Left ventricle myocardium inferior (tissue), 1 donor: ENCODE results near the gene PDHX. TPM values are rescaled to one million over a fixed set of nuclear protein-coding genes. Genes with fewer than 3 reads are reported as not detected.

Experiments
- DNase-seq: peaks from one replicate; pipeline ENCODE4 v3.0.0-alpha.2; 2020
- H3K27ac ChIP-seq: fragments of 200-600 bp; replicated peaks from 2 replicates; pipeline ENCODE4 v1.8.0; 2021
- H3K27me3 ChIP-seq: fragments of 200-600 bp; 2 replicates; pipeline ENCODE4 v1.8.0; 2021; ENCODE audit warnings: low read depth
- H3K36me3 ChIP-seq: fragments of 200-600 bp; 2 replicates; pipeline ENCODE4 v1.8.0; 2021
- H3K4me1 ChIP-seq: fragments of 200-600 bp; 2 replicates; pipeline ENCODE4 v1.8.0; 2021
- H3K4me3 ChIP-seq: fragments of 200-600 bp; 2 replicates; pipeline ENCODE4 v1.8.0; 2021; ENCODE audit warnings: mild to moderate bottlenecking, moderate library complexity
- H3K9me3 ChIP-seq: fragments of 200-600 bp; replicated peaks from 2 replicates; pipeline ENCODE4 v1.8.0; 2021
- intact Hi-C: fragments of 100-400 bp; cut with micrococcal nuclease; formaldehyde crosslinking; loops from one replicate; pipeline ENCODE4 v1.11.0; 2022
- total RNA-seq: library from RNA; stranded (reverse); fragmentation: NEBNext Ultra II Directional; extraction: Animal tissue kit (Norgen Biotek cat#: 25700); gene quantifications from one replicate; pipeline ENCODE4 v1.2.1, GENCODE V29; 2021
- TF ChIP-seq, protein P1 (sequence below): fragments of 200-600 bp; IDR thresholded peaks from 2 replicates; pipeline ENCODE4 v1.8.0; 2021; ENCODE audit warnings: antibody characterized with exemption, mild to moderate bottlenecking, borderline replicate concordance
- donor health status: DM: no; HTN: yes; CAD: no; lungs with severe emphysema.

PDHX gene
- total RNA-seq, 1 donor from 2014 or later = 157 TPM

DNA sequence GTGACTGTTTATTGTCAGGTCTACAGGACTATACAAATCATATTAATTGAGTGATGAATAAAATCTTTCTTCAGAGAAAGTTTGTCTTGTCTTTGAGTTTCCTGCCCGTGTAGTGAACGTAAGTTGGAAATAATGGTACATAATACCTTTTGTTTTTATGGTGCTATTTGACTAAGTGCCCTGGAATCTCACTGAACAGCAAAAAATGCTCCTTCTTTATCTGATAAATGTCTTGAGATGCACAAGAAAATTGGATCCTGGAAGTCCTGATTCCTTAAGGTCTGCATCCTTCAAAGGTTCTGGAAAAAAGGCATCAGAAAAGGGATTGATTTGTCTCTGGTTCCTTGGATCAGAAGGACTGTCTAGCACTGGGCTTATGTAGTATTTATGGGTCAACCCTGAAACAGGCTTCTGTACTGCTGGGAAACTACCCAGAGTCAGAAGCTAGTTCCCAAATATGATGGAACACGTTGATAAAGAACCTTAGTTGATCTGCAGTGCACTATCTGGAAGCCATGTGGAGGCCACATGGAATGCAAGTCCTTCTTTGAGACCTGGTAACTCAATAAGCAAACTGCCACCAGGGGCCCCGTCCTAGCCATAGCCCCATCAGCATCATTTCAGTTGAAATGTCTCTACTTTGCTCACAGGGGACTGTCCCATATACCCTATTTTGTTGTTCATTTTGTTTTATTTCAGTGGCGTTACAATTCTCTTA, 122.0 kb downstream of the PDHX start:
- no peak overlapping the region for H3K27ac ChIP-seq
- no peaks in the 10 kb centered on the region for H3K36me3 ChIP-seq
- intact Hi-C loops = no loop called here
- TF ChIP-seq, protein P1, sequence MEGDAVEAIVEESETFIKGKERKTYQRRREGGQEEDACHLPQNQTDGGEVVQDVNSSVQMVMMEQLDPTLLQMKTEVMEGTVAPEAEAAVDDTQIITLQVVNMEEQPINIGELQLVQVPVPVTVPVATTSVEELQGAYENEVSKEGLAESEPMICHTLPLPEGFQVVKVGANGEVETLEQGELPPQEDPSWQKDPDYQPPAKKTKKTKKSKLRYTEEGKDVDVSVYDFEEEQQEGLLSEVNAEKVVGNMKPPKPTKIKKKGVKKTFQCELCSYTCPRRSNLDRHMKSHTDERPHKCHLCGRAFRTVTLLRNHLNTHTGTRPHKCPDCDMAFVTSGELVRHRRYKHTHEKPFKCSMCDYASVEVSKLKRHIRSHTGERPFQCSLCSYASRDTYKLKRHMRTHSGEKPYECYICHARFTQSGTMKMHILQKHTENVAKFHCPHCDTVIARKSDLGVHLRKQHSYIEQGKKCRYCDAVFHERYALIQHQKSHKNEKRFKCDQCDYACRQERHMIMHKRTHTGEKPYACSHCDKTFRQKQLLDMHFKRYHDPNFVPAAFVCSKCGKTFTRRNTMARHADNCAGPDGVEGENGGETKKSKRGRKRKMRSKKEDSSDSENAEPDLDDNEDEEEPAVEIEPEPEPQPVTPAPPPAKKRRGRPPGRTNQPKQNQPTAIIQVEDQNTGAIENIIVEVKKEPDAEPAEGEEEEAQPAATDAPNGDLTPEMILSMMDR = no peak
- no peak for DNase-seq
- no peaks in the 10 kb centered on the region for H3K27me3 ChIP-seq
- H3K4me1 ChIP-seq = peaks cover 18% of the 10 kb centered on the region
- no peak overlapping the region for H3K4me3 ChIP-seq
- no peaks in the 10 kb centered on the region for H3K9me3 ChIP-seq

DNA sequence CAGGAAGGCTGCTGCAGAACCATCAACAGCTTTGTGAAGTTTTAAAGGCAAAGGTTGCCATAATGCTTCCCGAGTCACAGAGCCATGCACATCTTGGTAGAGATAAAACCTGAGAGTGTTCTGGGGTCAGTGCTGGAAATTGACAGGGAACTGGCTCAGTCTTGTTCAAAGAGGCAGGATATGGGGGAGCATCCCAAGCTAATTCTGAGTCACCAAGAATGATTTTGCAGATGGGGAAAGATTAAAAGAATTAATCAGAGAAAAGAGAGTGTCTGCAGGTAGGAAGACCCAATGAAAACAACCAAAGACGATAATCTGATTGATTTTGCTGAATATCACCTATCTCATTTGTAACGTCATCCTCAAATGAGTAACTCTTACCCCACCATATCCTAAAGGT, 122.7 kb downstream of the PDHX start:
- no peak for DNase-seq
- no peak overlapping the region for H3K27ac ChIP-seq
- no peaks in the 10 kb centered on the region for H3K36me3 ChIP-seq
- H3K27me3 ChIP-seq = no peaks in the 10 kb centered on the region
- intact Hi-C loops = no loop called here
- H3K9me3 ChIP-seq = no peaks in the 10 kb centered on the region
- TF ChIP-seq, protein P1 = no peak
- no peak overlapping the region for H3K4me3 ChIP-seq
- peaks cover 23% of the 10 kb centered on the region for H3K4me1 ChIP-seq

DNA sequence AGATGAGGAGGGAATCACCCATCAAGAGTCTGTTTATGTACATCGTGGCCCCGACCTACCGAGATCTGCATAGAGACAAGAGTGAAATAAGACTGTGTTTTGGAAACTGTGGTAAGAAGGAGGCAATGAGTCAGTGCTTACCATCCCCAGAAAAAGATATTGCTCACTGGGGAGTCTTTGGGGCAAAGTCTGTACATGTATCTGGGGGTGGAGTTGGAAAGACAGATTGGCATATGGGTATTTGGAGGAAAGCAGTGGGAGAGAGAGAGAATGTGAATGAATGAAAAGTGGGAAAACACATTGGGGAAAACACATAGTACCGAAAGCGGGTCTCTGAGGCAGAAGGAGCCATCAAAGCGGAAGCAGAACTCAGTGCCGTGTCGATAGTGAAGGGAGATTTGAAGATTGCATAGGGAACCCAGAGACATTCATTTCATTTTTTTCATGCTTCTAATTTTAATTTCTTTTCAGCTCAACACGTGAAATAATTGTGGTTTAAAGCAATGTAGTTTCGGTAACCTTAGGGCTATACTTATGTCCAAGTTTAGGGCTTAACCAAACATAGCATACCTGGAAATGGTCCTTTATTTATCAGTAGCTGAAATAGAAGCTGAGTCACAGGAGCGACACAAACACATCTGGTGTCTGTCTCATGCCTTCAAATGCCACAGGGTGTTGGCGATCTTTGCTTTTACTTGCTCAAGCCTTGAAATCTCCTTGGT, 124.0 kb downstream of the PDHX start:
- H3K4me1 ChIP-seq = peaks cover 23% of the 10 kb centered on the region

DNA sequence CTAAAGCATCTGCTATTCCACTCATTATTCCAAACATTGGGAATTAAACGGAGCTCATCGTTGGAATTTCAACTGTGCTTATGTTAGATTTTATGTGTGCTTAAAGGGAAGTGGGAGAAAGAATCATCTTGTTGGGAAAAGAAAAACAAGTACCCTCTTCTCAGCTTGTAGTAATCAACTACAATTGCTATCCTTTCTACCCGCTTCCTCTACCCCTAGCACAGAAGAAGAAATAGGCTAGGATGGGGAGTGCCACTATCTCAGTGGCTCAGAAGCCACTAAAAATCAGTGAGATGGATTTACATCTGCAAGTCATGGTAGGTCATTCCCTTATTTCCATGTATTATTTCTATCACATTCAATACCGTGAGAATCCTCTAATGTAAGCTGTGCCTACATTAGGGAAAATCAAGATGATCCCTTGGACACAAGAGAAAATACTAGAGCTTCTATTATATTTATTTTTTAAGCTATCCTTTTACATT, 124.7 kb downstream of the PDHX start:
- Histone ChIP-seq H3K9me3 (no peaks in the 10 kb centered on the region), H3K4me1 (peaks cover 21% of the 10 kb centered on the region), H3K27me3 (no peaks in the 10 kb centered on the region), H3K27ac (no peak overlapping the region), H3K36me3 (no peaks in the 10 kb centered on the region), H3K4me3 (no peak overlapping the region)
- intact Hi-C loops = no loop called here
- TF ChIP-seq, protein P1 = no peak
- DNase-seq = no peak

More for the DNA sequence above, 124.0 kb downstream of the PDHX start:
- TF ChIP-seq, protein P1 = no peak
- H3K4me3 ChIP-seq = no peak overlapping the region
- H3K27me3 ChIP-seq = no peaks in the 10 kb centered on the region
- intact Hi-C loops = no loop called here
- H3K27ac ChIP-seq = no peak overlapping the region
- H3K9me3 ChIP-seq = no peaks in the 10 kb centered on the region
- DNase-seq = no peak
- no peaks in the 10 kb centered on the region for H3K36me3 ChIP-seq

DNA sequence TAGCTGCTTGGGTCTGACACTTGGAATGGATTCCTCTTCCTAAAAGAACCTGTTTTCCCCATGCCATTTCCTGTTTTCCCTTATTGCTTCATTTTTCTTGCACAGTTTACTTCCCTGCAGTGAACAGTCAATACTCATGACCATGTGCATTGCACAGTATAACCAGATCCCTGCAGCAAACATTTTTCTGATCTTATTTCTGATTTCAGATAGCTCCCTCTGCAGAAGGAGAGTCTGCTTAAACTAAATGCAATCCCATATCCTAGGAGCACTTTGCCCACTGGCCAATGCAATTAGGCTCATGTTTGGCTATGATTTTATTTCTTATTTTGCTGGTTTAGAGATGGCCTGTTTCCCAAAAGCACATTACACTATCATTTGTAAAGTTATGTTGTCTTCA, 125.8 kb downstream of the PDHX start:
- Histone ChIP-seq H3K4me3 (no peak overlapping the region), H3K9me3 (no peaks in the 10 kb centered on the region), H3K27ac (no peak overlapping the region), H3K27me3 (no peaks in the 10 kb centered on the region), H3K4me1 (peaks cover 15% of the 10 kb centered on the region), H3K36me3 (no peaks in the 10 kb centered on the region)
- TF ChIP-seq, protein P1 = no peak
- no peak for DNase-seq
- intact Hi-C loops = no loop called here
